ENCODE results near the gene CMSS1.

CMSS1 gene

GRCh38 chr3:100113723-100114412, 296.2 kb downstream of the CMSS1 start:
- H3K9ac ChIP-seq (ENCODE audit: low read depth, low read length), result no peak overlapping the region
- no peaks in the 10 kb centered on the region for H3K4me1 ChIP-seq (ENCODE audit: insufficient read depth, low read length)
- H3K36me3 ChIP-seq (ENCODE audit: insufficient read depth, low read length), result no peaks in the 10 kb centered on the region
- H3K9me3 ChIP-seq (ENCODE audit: control insufficient read depth, insufficient read depth, low read length), result no peaks in the 10 kb centered on the region

GRCh38 chr3:100114413-100115030, 296.9 kb downstream of the CMSS1 start, which contains the start of gene FILIP1L:
Gene FILIP1L, minus strand, starts transcription at chr3:100114501.
- Histone ChIP-seq H3K4me1 (ENCODE audit: insufficient read depth, low read length) (no peaks in the 10 kb centered on the region), H3K36me3 (ENCODE audit: insufficient read depth, low read length) (no peaks in the 10 kb centered on the region), H3K9ac (ENCODE audit: low read depth, low read length) (no peak within 1 kb of the TSS), H3K9me3 (ENCODE audit: control insufficient read depth, insufficient read depth, low read length) (no peaks in the 10 kb centered on the region)

DNA sequence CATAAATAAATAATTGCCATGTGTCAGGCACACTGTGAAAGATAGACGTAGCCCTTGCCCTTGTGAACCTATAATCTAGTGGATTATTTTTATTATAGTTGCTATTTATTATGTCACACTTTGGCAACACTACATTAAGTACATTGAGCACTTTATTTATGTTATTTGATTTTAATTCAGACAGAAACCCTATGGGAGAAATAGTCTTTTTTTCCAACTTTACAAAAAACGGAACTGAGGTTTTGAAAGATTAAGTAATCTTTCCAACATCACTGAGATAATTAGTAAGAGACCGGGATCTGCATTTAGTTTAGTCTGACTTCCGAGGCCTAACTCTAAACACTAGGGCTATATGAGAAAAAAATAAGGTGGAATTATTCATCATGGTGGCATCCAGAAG, 299.4 kb downstream of the CMSS1 start:
- Histone ChIP-seq H3K9ac (ENCODE audit: low read depth, low read length) (no peak overlapping the region), H3K9me3 (ENCODE audit: control insufficient read depth, insufficient read depth, low read length) (no peaks in the 10 kb centered on the region), H3K36me3 (ENCODE audit: insufficient read depth, low read length) (no peaks in the 10 kb centered on the region), H3K4me1 (ENCODE audit: insufficient read depth, low read length) (0 out of 2 replicates have a peak, but pooled peaks cover 4% of the 10 kb centered on the region)

DNA sequence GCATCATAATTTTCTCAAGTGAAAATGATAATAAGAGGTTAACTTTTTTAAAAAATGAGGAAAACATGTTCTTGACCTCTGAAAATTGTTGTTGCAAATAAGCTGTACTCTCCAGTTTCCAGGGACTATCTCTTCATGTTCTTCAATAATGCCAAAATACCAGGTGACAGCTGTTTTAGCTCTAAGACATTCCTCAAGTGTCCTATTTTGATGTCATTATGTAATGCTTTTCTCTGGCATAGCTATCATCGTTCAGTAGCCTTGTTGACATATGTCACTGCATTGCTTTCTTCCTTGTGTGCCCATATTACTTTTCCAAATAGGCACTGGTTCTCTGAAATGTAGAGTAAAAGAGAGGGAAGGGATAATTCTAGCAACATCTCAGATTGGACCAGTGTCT, 302.4 kb downstream of the CMSS1 start:
- H3K9me3 ChIP-seq (ENCODE audit: control insufficient read depth, insufficient read depth, low read length), result no peaks in the 10 kb centered on the region
- H3K9ac ChIP-seq (ENCODE audit: low read depth, low read length), result no peak overlapping the region
- H3K4me1 ChIP-seq (ENCODE audit: insufficient read depth, low read length), result peaks cover 14% of the 10 kb centered on the region
- H3K36me3 ChIP-seq (ENCODE audit: insufficient read depth, low read length), result no peaks in the 10 kb centered on the region

DNA sequence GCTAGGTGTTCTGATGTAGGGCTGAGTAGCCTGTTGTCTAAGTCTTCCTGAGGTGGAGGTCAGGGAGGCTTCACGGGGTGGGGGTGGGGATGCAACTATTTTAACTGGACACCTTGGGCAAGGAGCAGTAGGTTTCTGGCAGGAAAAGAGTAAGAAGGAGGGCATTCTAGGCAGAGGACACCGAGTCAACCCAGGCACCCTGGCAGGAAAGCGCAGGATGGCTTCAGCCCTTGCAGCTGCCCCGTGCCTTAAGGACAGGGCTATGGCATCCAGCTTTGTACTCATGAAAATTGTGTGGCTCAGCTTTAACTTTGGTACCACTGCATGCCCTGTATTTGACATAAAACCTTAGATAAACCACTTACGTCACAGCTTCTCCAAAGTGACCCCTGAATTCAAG, 303.0 kb downstream of the CMSS1 start:
- peaks cover 14% of the 10 kb centered on the region for H3K4me1 ChIP-seq (ENCODE audit: insufficient read depth, low read length)
- no peaks in the 10 kb centered on the region for H3K36me3 ChIP-seq (ENCODE audit: insufficient read depth, low read length)
- no peak overlapping the region for H3K9ac ChIP-seq (ENCODE audit: low read depth, low read length)
- no peaks in the 10 kb centered on the region for H3K9me3 ChIP-seq (ENCODE audit: control insufficient read depth, insufficient read depth, low read length)

DNA sequence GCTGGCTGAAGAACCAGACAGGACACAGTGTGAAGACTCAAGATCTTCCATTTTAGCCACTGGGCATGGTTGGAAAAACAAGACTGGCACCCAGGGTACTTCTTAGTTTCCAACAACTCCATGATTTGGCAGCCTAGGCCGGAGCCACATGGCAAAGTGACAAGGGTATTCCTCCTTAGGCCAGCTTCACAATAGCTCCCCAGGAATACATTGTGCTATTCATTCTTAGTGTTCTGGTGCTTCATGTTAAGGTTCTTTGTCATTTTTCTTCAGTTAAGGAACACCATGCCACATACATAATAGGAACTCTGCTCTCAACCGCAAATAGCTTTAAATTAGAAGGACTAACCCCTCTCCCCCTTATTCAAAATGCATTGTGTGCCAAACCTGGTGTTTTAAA, 304.7 kb downstream of the CMSS1 start:
- Histone ChIP-seq H3K9ac (ENCODE audit: low read depth, low read length) (no peak overlapping the region), H3K36me3 (ENCODE audit: insufficient read depth, low read length) (no peaks in the 10 kb centered on the region), H3K9me3 (ENCODE audit: control insufficient read depth, insufficient read depth, low read length) (no peaks in the 10 kb centered on the region), H3K4me1 (ENCODE audit: insufficient read depth, low read length) (peaks cover 14% of the 10 kb centered on the region)

- H3K9ac ChIP-seq (ENCODE audit: low read depth, low read length), result no peak overlapping the region
Measured at GRCh38 chr3:100123112-100123511, 305.4 kb downstream of the CMSS1 start.

DNA sequence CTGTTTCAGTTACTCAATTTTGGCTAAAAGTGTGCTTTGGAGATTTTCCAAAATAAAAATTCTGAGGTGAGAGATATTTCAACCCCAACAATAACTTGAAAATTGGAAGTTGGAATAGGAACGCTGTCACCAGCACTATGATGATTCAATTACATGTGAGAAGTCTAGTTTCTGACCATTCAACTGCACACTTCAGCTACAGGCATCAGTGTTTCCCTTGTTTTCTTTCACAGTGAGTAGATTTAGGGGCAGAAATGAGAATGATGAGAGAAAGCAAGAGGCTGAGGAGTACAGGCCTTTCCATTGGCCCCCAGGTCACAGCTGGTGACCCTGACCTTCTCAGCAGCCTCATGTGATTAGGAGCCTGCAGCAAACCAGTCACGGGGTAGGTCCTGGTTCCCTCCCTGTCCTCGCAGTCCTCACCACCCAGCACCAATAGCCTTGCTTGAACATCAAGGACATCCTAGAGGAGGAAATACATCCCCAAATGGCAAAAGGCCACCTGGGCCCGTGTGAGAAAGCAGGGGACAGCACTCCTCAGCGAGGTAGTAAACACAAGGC, 306.6 kb downstream of the CMSS1 start:
- Histone ChIP-seq H3K36me3 (ENCODE audit: insufficient read depth, low read length) (no peaks in the 10 kb centered on the region), H3K4me1 (ENCODE audit: insufficient read depth, low read length) (peaks cover 14% of the 10 kb centered on the region), H3K9me3 (ENCODE audit: control insufficient read depth, insufficient read depth, low read length) (no peaks in the 10 kb centered on the region), H3K9ac (ENCODE audit: low read depth, low read length) (no peak overlapping the region)

More at GRCh38 chr3:100123112-100123511, 305.4 kb downstream of the CMSS1 start:
- no peaks in the 10 kb centered on the region for H3K36me3 ChIP-seq (ENCODE audit: insufficient read depth, low read length)
- H3K4me1 ChIP-seq (ENCODE audit: insufficient read depth, low read length), result peaks cover 14% of the 10 kb centered on the region
- H3K9me3 ChIP-seq (ENCODE audit: control insufficient read depth, insufficient read depth, low read length), result no peaks in the 10 kb centered on the region

DNA sequence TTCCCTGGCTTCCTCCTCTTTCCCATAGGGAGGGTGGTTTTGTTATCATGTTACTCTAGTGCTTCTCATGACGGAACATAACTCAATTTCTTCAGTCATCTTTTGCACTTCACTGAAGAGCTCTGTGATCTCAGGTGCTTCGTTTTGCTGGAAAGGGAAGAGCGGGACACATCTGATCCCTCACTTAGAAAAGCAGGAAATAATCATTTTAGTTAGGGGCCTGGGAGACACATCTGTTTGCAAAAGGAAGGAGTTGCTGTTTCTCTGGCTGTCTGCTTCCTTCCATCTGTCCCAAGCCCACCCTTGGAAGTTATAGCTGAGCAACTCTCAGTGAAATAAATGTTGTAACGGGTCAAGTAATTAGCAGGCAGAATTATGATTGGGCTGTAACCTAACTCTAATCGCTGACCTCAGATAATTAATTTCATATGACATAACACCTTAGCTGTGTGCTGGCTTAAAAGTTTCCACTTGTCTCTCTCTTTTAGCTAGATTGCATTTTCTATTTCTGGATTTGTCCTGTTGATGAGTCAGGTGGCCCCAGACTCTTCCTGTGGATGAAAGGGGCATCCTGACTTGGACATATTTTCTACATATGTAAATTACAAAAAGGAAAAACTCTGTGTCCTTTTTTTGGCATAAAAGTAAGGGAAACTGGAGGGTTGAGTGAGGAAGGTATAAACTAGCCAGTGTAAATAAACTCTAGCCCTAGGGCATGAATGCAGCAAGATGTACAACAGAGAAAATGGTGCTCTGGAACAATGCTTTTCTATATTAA, 307.7 kb downstream of the CMSS1 start:
- Histone ChIP-seq H3K36me3 (ENCODE audit: insufficient read depth, low read length) (no peaks in the 10 kb centered on the region), H3K4me1 (ENCODE audit: insufficient read depth, low read length) (peaks cover 14% of the 10 kb centered on the region), H3K9ac (ENCODE audit: low read depth, low read length) (no peak overlapping the region), H3K9me3 (ENCODE audit: control insufficient read depth, insufficient read depth, low read length) (no peaks in the 10 kb centered on the region)

GRCh38 chr3:100127792-100128191, 310.1 kb downstream of the CMSS1 start:
- no peak overlapping the region for H3K9ac ChIP-seq (ENCODE audit: low read depth, low read length)
- no peaks in the 10 kb centered on the region for H3K36me3 ChIP-seq (ENCODE audit: insufficient read depth, low read length)
- peaks cover 4% of the 10 kb centered on the region for H3K4me1 ChIP-seq (ENCODE audit: insufficient read depth, low read length)
- no peaks in the 10 kb centered on the region for H3K9me3 ChIP-seq (ENCODE audit: control insufficient read depth, insufficient read depth, low read length)

- Histone ChIP-seq H3K9me3 (ENCODE audit: control insufficient read depth, insufficient read depth, low read length) (no peaks in the 10 kb centered on the region), H3K9ac (ENCODE audit: low read depth, low read length) (no peak overlapping the region), H3K4me1 (ENCODE audit: insufficient read depth, low read length) (no peaks in the 10 kb centered on the region; the same call in 1 of the 2 replicates), H3K36me3 (ENCODE audit: insufficient read depth, low read length) (no peaks in the 10 kb centered on the region)
Measured at GRCh38 chr3:100128565-100128964, 310.9 kb downstream of the CMSS1 start.

DNA sequence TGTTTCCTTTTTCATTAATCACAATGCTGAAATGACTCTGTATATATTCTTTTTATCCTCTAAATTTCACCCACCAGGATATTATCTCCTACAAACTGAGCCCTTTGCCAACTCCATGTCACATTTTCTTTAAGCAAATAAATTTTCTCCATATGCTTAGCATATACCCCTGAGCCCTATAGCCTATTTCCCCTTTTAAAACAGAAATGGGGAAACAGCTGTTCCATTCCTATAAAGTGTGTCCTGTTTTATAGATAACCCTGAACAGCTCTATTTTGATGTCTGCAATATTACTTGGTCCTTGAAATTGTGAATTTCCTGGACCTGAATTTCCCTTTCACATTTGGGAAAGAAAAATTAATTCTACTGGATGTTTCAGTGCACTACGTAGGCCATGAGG, 312.3 kb downstream of the CMSS1 start:
- Histone ChIP-seq H3K9me3 (ENCODE audit: control insufficient read depth, insufficient read depth, low read length) (no peaks in the 10 kb centered on the region), H3K36me3 (ENCODE audit: insufficient read depth, low read length) (no peaks in the 10 kb centered on the region), H3K9ac (ENCODE audit: low read depth, low read length) (no peak overlapping the region), H3K4me1 (ENCODE audit: insufficient read depth, low read length) (no peaks in the 10 kb centered on the region; the same call in 1 of the 2 replicates)

GRCh38 chr3:100131241-100131640, 313.6 kb downstream of the CMSS1 start:
- Histone ChIP-seq H3K9me3 (ENCODE audit: control insufficient read depth, insufficient read depth, low read length) (no peaks in the 10 kb centered on the region), H3K9ac (ENCODE audit: low read depth, low read length) (no peak overlapping the region), H3K36me3 (ENCODE audit: insufficient read depth, low read length) (no peaks in the 10 kb centered on the region), H3K4me1 (ENCODE audit: insufficient read depth, low read length) (no peaks in the 10 kb centered on the region)

GRCh38 chr3:100136921-100137320, 319.3 kb downstream of the CMSS1 start:
- Histone ChIP-seq H3K9ac (ENCODE audit: low read depth, low read length) (no peak overlapping the region), H3K9me3 (ENCODE audit: control insufficient read depth, insufficient read depth, low read length) (no peaks in the 10 kb centered on the region), H3K4me1 (ENCODE audit: insufficient read depth, low read length) (no peaks in the 10 kb centered on the region), H3K36me3 (ENCODE audit: insufficient read depth, low read length) (no peaks in the 10 kb centered on the region)

Measured in ES-I3 (cell line).